AG20443 (cell line): Measurements from ENCODE around the gene KIAA0825.

ENCODE experiments used
- DNase-seq: peaks from one replicate; pipeline ENCODE4 v3.0.0; 2012; ENCODE audit warnings: low spot score, mixed read lengths

Gene KIAA0825

GRCh38 chr5:94618493-94619328, at the start of gene KIAA0825, which contains the start of gene SLF1:
KIAA0825 (minus strand) TSS chr5:94618604; CDS start chr5:94537126, 81,478 bp downstream.
SLF1 (plus strand) TSS chr5:94618669; CDS start chr5:94628811, 10,142 bp downstream.
- DNase-seq: peak; percentile 93

- no peak for DNase-seq
Measured at GRCh38 chr5:94667937-94668336, 49.5 kb upstream of the KIAA0825 start.

GRCh38 chr5:94661086-94661485, 42.7 kb upstream of the KIAA0825 start:
- no peak for DNase-seq

- no peak for DNase-seq
Measured at GRCh38 chr5:94660506-94660905, 42.1 kb upstream of the KIAA0825 start.

GRCh38 chr5:94658272-94658671, 39.9 kb upstream of the KIAA0825 start:
- no peak for DNase-seq

- no peak for DNase-seq
Measured at GRCh38 chr5:94649874-94650273, 31.5 kb upstream of the KIAA0825 start.

- DNase-seq: no peak
Measured at GRCh38 chr5:94646758-94647157, 28.4 kb upstream of the KIAA0825 start.

- DNase-seq: no peak
Measured at GRCh38 chr5:94645053-94645452, 26.6 kb upstream of the KIAA0825 start.

- DNase-seq: no peak
Measured at GRCh38 chr5:94640176-94640575, 21.8 kb upstream of the KIAA0825 start.

GRCh38 chr5:94632024-94632423, 13.6 kb upstream of the KIAA0825 start:
- no peak for DNase-seq

GRCh38 chr5:94627191-94627590, 8.8 kb upstream of the KIAA0825 start:
- no peak for DNase-seq

GRCh38 chr5:94623877-94624276, 5.5 kb upstream of the KIAA0825 start:
- DNase-seq: no peak

GRCh38 chr5:94623011-94623410, 4.6 kb upstream of the KIAA0825 start:
- no peak for DNase-seq

GRCh38 chr5:94621763-94622162, 3.4 kb upstream of the KIAA0825 start:
- DNase-seq: no peak

GRCh38 chr5:94620256-94620655, 1.9 kb upstream of the KIAA0825 start:
- no peak for DNase-seq

GRCh38 chr5:94618029-94618492, 343 bp downstream of the KIAA0825 start:
- DNase-seq: peak; percentile 62

GRCh38 chr5:94615862-94616261, 2.5 kb downstream of the KIAA0825 start:
- no peak for DNase-seq

GRCh38 chr5:94614156-94614805, 4.1 kb downstream of the KIAA0825 start:
- no peak for DNase-seq

GRCh38 chr5:94613583-94613982, 4.8 kb downstream of the KIAA0825 start:
- DNase-seq: no peak

GRCh38 chr5:94595281-94595840, 23.0 kb downstream of the KIAA0825 start:
- no peak for DNase-seq

- no peak for DNase-seq
Measured at GRCh38 chr5:94577466-94578245, 40.7 kb downstream of the KIAA0825 start.

GRCh38 chr5:94575196-94575595, 43.2 kb downstream of the KIAA0825 start:
- DNase-seq: no peak
